Gastroesophageal sphincter (tissue), 3 donors: ENCODE results near the gene CABP2.

Source experiments
- EP300 ChIP-seq: sonication (generic); formaldehyde crosslinking; IDR thresholded peaks from one replicate; pipeline ENCODE4 v1.6.1; 2017; ENCODE audit warnings: antibody characterized with exemption, mild to moderate bottlenecking
- POLR2A ChIP-seq, 2 donors: fragments of 450-650 bp; IDR thresholded peaks; one replicate each; pipeline ENCODE4 v1.6.1; 2017; ENCODE audit warnings: antibody characterized with exemption in 2 of 2, mild to moderate bottlenecking in 2 of 2, moderate library complexity in 1 of 2
- POLR2AphosphoS5 ChIP-seq: sonication (generic); formaldehyde crosslinking; IDR thresholded peaks from one replicate; pipeline ENCODE4 v1.6.1; 2017; ENCODE audit warnings: antibody characterized with exemption
- TF ChIP-seq, protein P1 (sequence below), 4 experiments: fragments of 200-600 bp in 2 of 4; fragments of 450-650 bp in 2 of 4; sonication (generic) in 1 of 4; IDR thresholded peaks; one replicate each; pipeline ENCODE4 v1.5.1; 2017 to 2019; ENCODE audit warnings: antibody characterized with exemption in 4 of 4, mild to moderate bottlenecking in 2 of 4, moderate library complexity in 2 of 4

- TF ChIP-seq, protein P1, sequence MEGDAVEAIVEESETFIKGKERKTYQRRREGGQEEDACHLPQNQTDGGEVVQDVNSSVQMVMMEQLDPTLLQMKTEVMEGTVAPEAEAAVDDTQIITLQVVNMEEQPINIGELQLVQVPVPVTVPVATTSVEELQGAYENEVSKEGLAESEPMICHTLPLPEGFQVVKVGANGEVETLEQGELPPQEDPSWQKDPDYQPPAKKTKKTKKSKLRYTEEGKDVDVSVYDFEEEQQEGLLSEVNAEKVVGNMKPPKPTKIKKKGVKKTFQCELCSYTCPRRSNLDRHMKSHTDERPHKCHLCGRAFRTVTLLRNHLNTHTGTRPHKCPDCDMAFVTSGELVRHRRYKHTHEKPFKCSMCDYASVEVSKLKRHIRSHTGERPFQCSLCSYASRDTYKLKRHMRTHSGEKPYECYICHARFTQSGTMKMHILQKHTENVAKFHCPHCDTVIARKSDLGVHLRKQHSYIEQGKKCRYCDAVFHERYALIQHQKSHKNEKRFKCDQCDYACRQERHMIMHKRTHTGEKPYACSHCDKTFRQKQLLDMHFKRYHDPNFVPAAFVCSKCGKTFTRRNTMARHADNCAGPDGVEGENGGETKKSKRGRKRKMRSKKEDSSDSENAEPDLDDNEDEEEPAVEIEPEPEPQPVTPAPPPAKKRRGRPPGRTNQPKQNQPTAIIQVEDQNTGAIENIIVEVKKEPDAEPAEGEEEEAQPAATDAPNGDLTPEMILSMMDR (IDR thresholded peaks at IDR 0.05) = no peak
- TF ChIP-seq EP300 (no peak), POLR2AphosphoS5 (no peak), POLR2A (IDR thresholded peaks at IDR 0.05) (no peak)
Measured at GRCh38 chr11:67530282-67530592, 7.0 kb upstream of the CABP2 start.
